Tibial nerve (tissue), 4 donors: Measurements from ENCODE around the gene FAM193A. TPM values are rescaled to one million over a fixed set of nuclear protein-coding genes. Genes with fewer than 3 reads are reported as not detected.
A peak's percentile ranks its signal among the peaks of the same experiment; 100 is the strongest.
"Not testable (repeated sequence)": the region's sequence is repeated elsewhere in the genome, so short reads cannot be mapped to it uniquely, and the experiment has no call there.

Experiments
- DNase-seq, 2 donors: peaks; one replicate each; pipeline ENCODE4 v3.0.0-alpha.2; 2019; ENCODE audit warnings: low spot score in 2 of 2
- H3K27ac ChIP-seq, 4 donors: fragments of 200-600 bp; sonication (generic) in 3 of 4; one replicate each; pipeline ENCODE4 v1.5.1; 2017 to 2019; ENCODE audit warnings: mild to moderate bottlenecking in 1 of 4
- H3K27me3 ChIP-seq, 2 donors: fragments of 200-600 bp; sonication (generic) in 1 of 2; one replicate each; pipeline versions ENCODE4 v1.5.1 to v1.6.0; 2017 to 2019
- H3K36me3 ChIP-seq, 3 donors: fragments of 200-600 bp; sonication (generic); one replicate each; pipeline ENCODE4 v1.5.1; 2018 to 2019
- H3K4me1 ChIP-seq, 4 donors: fragments of 200-600 bp; sonication (generic) in 3 of 4; one replicate each; pipeline ENCODE4 v1.5.1; 2017 to 2019
- H3K4me3 ChIP-seq, 4 donors: fragments of 200-600 bp; sonication (generic) in 3 of 4; one replicate each; pipeline ENCODE4 v1.5.1; 2017 to 2019; ENCODE audit warnings: mild to moderate bottlenecking in 1 of 4, moderate library complexity in 1 of 4
- H3K9me3 ChIP-seq, 4 donors: fragments of 200-600 bp; sonication (generic) in 3 of 4; one replicate each; pipeline ENCODE4 v1.5.1; 2017 to 2019
- CTCF ChIP-seq, 5 experiments: fragments of 200-600 bp in 3 of 5; fragments of 450-650 bp in 2 of 5; sonication (generic) in 3 of 5; IDR thresholded peaks; one replicate each; pipeline ENCODE4 v1.5.1; 2016 to 2019; ENCODE audit warnings: antibody characterized with exemption in 5 of 5, mild to moderate bottlenecking in 3 of 5, moderate library complexity in 2 of 5
- EP300 ChIP-seq, 2 donors: sonication (generic); formaldehyde crosslinking; IDR thresholded peaks; one replicate each; pipeline ENCODE4 v1.6.1; 2017; ENCODE audit warnings: antibody characterized with exemption in 2 of 2, mild to moderate bottlenecking in 1 of 2
- POLR2A ChIP-seq, 2 donors: fragments of 450-650 bp; IDR thresholded peaks; one replicate each; pipeline ENCODE4 v1.6.1; 2017; ENCODE audit warnings: antibody characterized with exemption in 2 of 2, mild to moderate bottlenecking in 2 of 2, moderate library complexity in 2 of 2
- WGBS, 2 donors: methylation state at CpG; one replicate each; pipeline ENCODE4 v1.1.5; 2018; 5-methylcytosine and 5-hydroxymethylcytosine counted together
- total RNA-seq, 4 donors: library from RNA; depleted of rRNA; stranded (reverse); fragments of >200 nt; gene quantifications; one replicate each; pipeline ENCODE4 v1.1.0, GENCODE V29; 2016

Gene FAM193A
- total RNA-seq, 4 donors from 2014 or later = 28.6 to 54.6 (median 36.0) TPM

- H3K4me3 ChIP-seq = no peak overlapping the region
- H3K9me3 ChIP-seq = no peaks in the 10 kb centered on the region
- H3K4me1 ChIP-seq = peaks cover 0 to 45% (median 16%) of the 10 kb centered on the region in 4 donors
- no peaks in the 10 kb centered on the region for H3K27me3 ChIP-seq
- no peak overlapping the region for H3K27ac ChIP-seq
- H3K36me3 ChIP-seq = peaks cover 0 to 9% (median 0%) of the 10 kb centered on the region in 3 donors
- no peak for DNase-seq
- WGBS, 2 donors = 38 to 40% methylated on average over 4 of the region's 4 CpGs
- TF ChIP-seq CTCF (IDR thresholded peaks at IDR 0.05) (no peak), EP300 (IDR thresholded peaks at IDR 0.05) (no peak), POLR2A (IDR thresholded peaks at IDR 0.05) (no peak)
These were observed 47.1 kb downstream of the FAM193A start for GRCh38 chr4:2583517-2583916.

GRCh38 chr4:2586502-2586901, 50.1 kb downstream of the FAM193A start:
- Histone ChIP-seq H3K4me1 (peaks cover 0 to 67% (median 21%) of the 10 kb centered on the region in 4 donors), H3K36me3 (no peaks in the 10 kb centered on the region), H3K27ac (no peak overlapping the region), H3K9me3 (no peaks in the 10 kb centered on the region), H3K27me3 (no peaks in the 10 kb centered on the region), H3K4me3 (no peak overlapping the region)
- TF ChIP-seq CTCF (IDR thresholded peaks at IDR 0.05) = no peak
- TF ChIP-seq EP300 (IDR thresholded peaks at IDR 0.05) = no peak
- TF ChIP-seq POLR2A (IDR thresholded peaks at IDR 0.05) = no peak
- 89 to 91% methylated on average over 5 of the region's 5 CpGs for WGBS, 2 donors
- no peak for DNase-seq

DNA sequence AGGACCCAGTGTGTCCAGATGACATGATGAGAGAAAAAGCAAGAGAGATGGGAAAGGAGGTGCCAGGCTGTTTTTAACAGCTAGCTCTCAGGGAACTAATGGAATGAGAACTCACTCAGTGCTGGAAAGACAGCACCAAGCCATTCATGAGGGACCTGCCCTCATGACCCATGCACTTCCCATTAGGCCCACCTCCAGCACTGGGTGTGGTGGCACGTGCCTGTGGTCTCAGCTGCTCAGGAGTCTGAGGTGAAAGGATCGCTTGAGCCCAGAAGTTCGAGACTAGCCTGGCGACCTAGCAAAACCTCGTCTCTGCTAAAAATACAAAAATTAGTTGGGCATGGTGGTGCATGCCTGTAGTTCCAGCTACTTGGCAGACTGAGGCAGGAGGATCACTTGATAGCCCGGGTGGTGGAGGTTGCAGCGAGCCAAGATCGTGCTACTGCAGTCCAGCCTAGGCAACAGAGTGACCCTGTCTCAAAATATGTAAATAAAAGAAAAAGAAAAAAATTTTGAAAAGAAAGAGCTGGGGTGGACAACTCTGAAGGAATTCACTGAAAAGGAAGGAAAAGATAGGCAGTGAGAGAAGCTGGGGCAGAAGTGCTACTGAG, 50.9 kb downstream of the FAM193A start:
- DNase-seq = no peak
- Histone ChIP-seq H3K27me3 (no peaks in the 10 kb centered on the region), H3K4me3 (no peak overlapping the region), H3K9me3 (no peaks in the 10 kb centered on the region), H3K36me3 (no peaks in the 10 kb centered on the region), H3K27ac (no peak overlapping the region), H3K4me1 (peaks cover 0 to 68% (median 26%) of the 10 kb centered on the region in 4 donors)
- 43 to 51% methylated on average over 8 of the region's 8 CpGs for WGBS, 2 donors
- TF ChIP-seq POLR2A (IDR thresholded peaks at IDR 0.05) = no peak
- TF ChIP-seq CTCF (IDR thresholded peaks at IDR 0.05) = no peak
- TF ChIP-seq EP300 (IDR thresholded peaks at IDR 0.05) = no peak

- H3K27me3 ChIP-seq = no peaks in the 10 kb centered on the region
- H3K4me3 ChIP-seq = no peak overlapping the region
- 83 to 84% methylated on average over 3 of the region's 3 CpGs for WGBS, 2 donors
- TF ChIP-seq POLR2A (IDR thresholded peaks at IDR 0.05) = no peak
- TF ChIP-seq EP300 (IDR thresholded peaks at IDR 0.05) = no peak
- TF ChIP-seq CTCF (IDR thresholded peaks at IDR 0.05) = no peak
- no peak for DNase-seq
- H3K36me3 ChIP-seq = no peaks in the 10 kb centered on the region
- H3K27ac ChIP-seq = no peak overlapping the region
- H3K9me3 ChIP-seq = no peaks in the 10 kb centered on the region
- H3K4me1 ChIP-seq = peaks cover 0 to 68% (median 27%) of the 10 kb centered on the region in 4 donors
These were observed 51.8 kb downstream of the FAM193A start for GRCh38 chr4:2588259-2588658.

- H3K4me1 ChIP-seq = peaks cover 0 to 76% (median 23%) of the 10 kb centered on the region in 4 donors
- no peak overlapping the region for H3K4me3 ChIP-seq
- 41 to 49% methylated on average over 8 of the region's 8 CpGs for WGBS, 2 donors
- DNase-seq = peak in 1 of 2 donors; percentile 13
- H3K27me3 ChIP-seq = no peaks in the 10 kb centered on the region
- no peaks in the 10 kb centered on the region for H3K9me3 ChIP-seq
- no peaks in the 10 kb centered on the region for H3K36me3 ChIP-seq
- peak overlapping the region in 1 of 4 donors; percentile 24 for H3K27ac ChIP-seq
- TF ChIP-seq POLR2A (IDR thresholded peaks at IDR 0.05) = no peak
- TF ChIP-seq CTCF (IDR thresholded peaks at IDR 0.05) = no peak
- no peak for TF ChIP-seq EP300 (IDR thresholded peaks at IDR 0.05)
These were observed 54.7 kb downstream of the FAM193A start for GRCh38 chr4:2591189-2591588.

GRCh38 chr4:2592014-2592413, 55.6 kb downstream of the FAM193A start:
- DNase-seq = not testable (repeated sequence)
- H3K4me1 ChIP-seq = peaks cover 0 to 77% (median 22%) of the 10 kb centered on the region in 4 donors

More at GRCh38 chr4:2592014-2592413, 55.6 kb downstream of the FAM193A start:
- not testable (repeated sequence) for H3K27me3 ChIP-seq, H3K9me3 ChIP-seq, H3K27ac ChIP-seq, H3K4me3 ChIP-seq, H3K36me3 ChIP-seq
- WGBS, 2 donors = 82 to 86% methylated on average over 12 of the region's 12 CpGs
